HEK293 (cell line): Measurements from ENCODE around the gene LRP1B.

Experiments
- CTCF ChIP-seq: fragments of 450-650 bp; formaldehyde crosslinking; IDR thresholded peaks from 2 replicates; pipeline ENCODE4 v1.5.1; 2016; ENCODE audit warnings: missing biosample characterization, missing genetic modification characterization
- MYNN ChIP-seq: fragments of 450-650 bp; formaldehyde crosslinking; IDR thresholded peaks from 2 replicates; pipeline ENCODE4 v1.5.1; 2016; ENCODE audit warnings: missing biosample characterization, missing genetic modification characterization, borderline replicate concordance
- TRIM28 ChIP-seq: IDR thresholded peaks from 2 replicates; pipeline ENCODE4 v1.6.1; 2011; ENCODE audit warnings: low read length, control low read depth, borderline replicate concordance
- ZBTB7A ChIP-seq: fragments of 450-650 bp; formaldehyde crosslinking; IDR thresholded peaks from 2 replicates; pipeline ENCODE4 v1.5.1; 2016; ENCODE audit warnings: low read depth, missing biosample characterization, missing genetic modification characterization
- ZNF521 ChIP-seq: fragments of 450-650 bp; formaldehyde crosslinking; IDR thresholded peaks from 2 replicates; pipeline ENCODE4 v1.5.1; 2017; ENCODE audit warnings: missing biosample characterization, mild to moderate bottlenecking, missing genetic modification characterization
- ZNF621 ChIP-seq: fragments of 450-650 bp; formaldehyde crosslinking; IDR thresholded peaks from 2 replicates; pipeline ENCODE4 v1.5.1; 2017; ENCODE audit warnings: missing biosample characterization, missing genetic modification characterization

- TF ChIP-seq ZNF621 (tag by site-specific recombination) (no peak), CTCF (tag by site-specific recombination) (no peak), MYNN (tag by site-specific recombination) (no peak), ZNF521 (no peak), TRIM28 (no peak), ZBTB7A (no peak)
These were observed 360.3 kb downstream of the LRP1B start for GRCh38 chr2:141770530-141770929.
